Astrocyte (in vitro differentiated cells and primary cell): ENCODE measurements around the gene PLD4.

Experiments used
- EZH2 ChIP-seq: IDR thresholded peaks from 2 replicates; pipeline ENCODE4 v1.6.1; 2012; ENCODE audit warnings: mild to moderate bottlenecking, low read length, inconsistent platforms; ENCODE audit not compliant: insufficient read depth
- TF ChIP-seq, protein P1 (sequence below): IDR thresholded peaks from 2 replicates; pipeline ENCODE4 v1.5.1; 2011; ENCODE audit warnings: low read depth, mild to moderate bottlenecking, inconsistent platforms, low read length, moderate library complexity; ENCODE audit not compliant: insufficient read depth

DNA sequence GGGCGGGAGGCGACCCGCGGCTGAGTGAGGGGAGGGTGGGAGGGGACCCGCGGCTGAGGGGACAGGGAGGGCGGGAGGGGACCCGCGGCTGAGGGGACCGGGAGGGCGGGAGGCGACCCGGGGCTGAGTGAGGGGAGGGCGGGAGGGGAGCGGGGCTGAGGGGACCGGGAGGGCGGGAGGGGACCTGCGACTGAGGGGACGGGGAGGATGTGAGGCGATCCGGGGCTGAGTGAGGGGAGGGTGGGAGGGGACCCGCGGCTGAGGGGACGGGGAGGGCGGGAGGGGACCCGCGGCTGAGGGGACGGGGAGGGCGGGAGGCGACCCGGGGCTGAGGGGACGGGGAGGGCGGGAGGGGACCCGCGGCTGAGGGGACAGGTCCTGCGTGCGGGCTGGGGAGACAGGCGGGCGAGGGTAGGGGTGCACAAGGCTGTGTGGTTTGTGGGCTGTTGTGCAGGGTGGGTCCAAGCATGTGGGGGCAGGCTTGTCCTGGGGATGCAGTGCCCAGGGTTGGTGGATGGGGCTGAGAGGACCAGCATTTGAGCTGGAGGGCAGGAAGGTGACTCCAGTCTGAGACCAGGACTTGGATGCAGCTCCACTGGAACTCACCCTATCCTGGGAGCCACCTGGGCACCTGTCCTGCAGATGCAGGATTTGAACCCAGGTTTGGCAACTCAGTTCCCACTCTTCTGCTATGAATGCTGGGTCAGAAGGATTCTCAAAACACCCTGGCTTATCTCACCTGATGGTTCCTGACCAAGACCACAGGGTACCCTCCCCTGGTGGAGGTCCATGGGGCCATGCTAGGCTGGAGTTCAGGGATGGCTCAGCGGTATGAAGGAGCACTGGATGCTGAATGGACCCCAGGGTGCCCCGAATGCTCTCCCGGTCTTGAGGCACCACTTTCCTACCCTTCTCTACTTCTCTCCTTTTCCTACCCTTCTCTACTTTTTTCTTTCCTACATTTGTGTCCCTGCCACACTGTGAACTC, 9.4 kb downstream of the PLD4 start:
- TF ChIP-seq, protein P1, sequence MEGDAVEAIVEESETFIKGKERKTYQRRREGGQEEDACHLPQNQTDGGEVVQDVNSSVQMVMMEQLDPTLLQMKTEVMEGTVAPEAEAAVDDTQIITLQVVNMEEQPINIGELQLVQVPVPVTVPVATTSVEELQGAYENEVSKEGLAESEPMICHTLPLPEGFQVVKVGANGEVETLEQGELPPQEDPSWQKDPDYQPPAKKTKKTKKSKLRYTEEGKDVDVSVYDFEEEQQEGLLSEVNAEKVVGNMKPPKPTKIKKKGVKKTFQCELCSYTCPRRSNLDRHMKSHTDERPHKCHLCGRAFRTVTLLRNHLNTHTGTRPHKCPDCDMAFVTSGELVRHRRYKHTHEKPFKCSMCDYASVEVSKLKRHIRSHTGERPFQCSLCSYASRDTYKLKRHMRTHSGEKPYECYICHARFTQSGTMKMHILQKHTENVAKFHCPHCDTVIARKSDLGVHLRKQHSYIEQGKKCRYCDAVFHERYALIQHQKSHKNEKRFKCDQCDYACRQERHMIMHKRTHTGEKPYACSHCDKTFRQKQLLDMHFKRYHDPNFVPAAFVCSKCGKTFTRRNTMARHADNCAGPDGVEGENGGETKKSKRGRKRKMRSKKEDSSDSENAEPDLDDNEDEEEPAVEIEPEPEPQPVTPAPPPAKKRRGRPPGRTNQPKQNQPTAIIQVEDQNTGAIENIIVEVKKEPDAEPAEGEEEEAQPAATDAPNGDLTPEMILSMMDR: no peak
- TF ChIP-seq EZH2: peak; percentile 27
